H1 (cell line): ENCODE measurements around the gene DENND1A. TPM values are rescaled to one million over a fixed set of nuclear protein-coding genes. Genes with fewer than 3 reads are reported as not detected.
A peak's percentile ranks its signal among the peaks of the same experiment; 100 is the strongest.

Source experiments
- CTCF ChIA-PET: fragments of 300-600 bp; sonication (Branson Sonifier 250); formaldehyde crosslinking; loops from one replicate; lab custom pipeline; 2021; ENCODE audit not compliant: partially characterized antibody; lab: Charles Lee
- POLR2A ChIA-PET: fragments of 300-600 bp; sonication (Branson Sonifier 250); formaldehyde crosslinking; loops from one replicate; lab custom pipeline; 2021; ENCODE audit warnings: inconsistent platforms; ENCODE audit not compliant: partially characterized antibody; lab: Charles Lee
- DNase-seq, 2 experiments: peaks; one replicate each; pipeline versions ENCODE4 v3.0.0 to v3.0.0-alpha.2; 2010 to 2022; ENCODE audit warnings: low spot score in 2 of 2, low read depth in 1 of 2, mixed read lengths in 1 of 2
- FAIRE-seq: peaks from 2 replicates; lab custom pipeline; 2011; peaks lifted over from hg19 to GRCh38; lab: Jason Lieb, UNC
- H2AFZ ChIP-seq: 2 replicates; pipeline ENCODE4 v1.8.1; 2012; ENCODE audit warnings: low read length, inconsistent platforms
- H2AK5ac ChIP-seq: 2 replicates; pipeline ENCODE4 v1.6.1; 2013; ENCODE audit warnings: low read depth, low read length
- H2BK120ac ChIP-seq: replicated peaks from 2 replicates; pipeline ENCODE3; 2013; ENCODE audit warnings: low read depth, low read length, inconsistent platforms
- H2BK12ac ChIP-seq: 2 replicates; pipeline ENCODE4 v1.6.1; 2013; ENCODE audit warnings: low read depth, low read length
- H2BK15ac ChIP-seq: 2 replicates; pipeline ENCODE4 v1.6.1; 2013; ENCODE audit warnings: low read length
- H2BK20ac ChIP-seq: 2 replicates; pipeline ENCODE4 v1.6.1; 2013; ENCODE audit warnings: low read length
- H2BK5ac ChIP-seq: 2 replicates; pipeline ENCODE4 v1.6.1; 2013; ENCODE audit warnings: low read depth, low read length
- H3K14ac ChIP-seq: 2 replicates; pipeline ENCODE4 v1.6.1; 2013; ENCODE audit warnings: inconsistent platforms; ENCODE audit not compliant: insufficient read length
- H3K18ac ChIP-seq: 2 replicates; pipeline ENCODE4 v1.6.1; 2013; ENCODE audit warnings: low read length; ENCODE audit errors: extremely low read depth
- H3K23ac ChIP-seq: 2 replicates; pipeline ENCODE4 v1.6.1; 2013; ENCODE audit warnings: inconsistent platforms; ENCODE audit not compliant: insufficient read length
- H3K23me2 ChIP-seq: 2 replicates; pipeline ENCODE4 v1.6.1; 2013; ENCODE audit warnings: low read depth, low read length
- H3K27ac ChIP-seq: 2 replicates; pipeline ENCODE4 v1.6.1; 2011; ENCODE audit warnings: low read depth, low read length, inconsistent platforms
- H3K27me3 ChIP-seq, 4 experiments: replicated peaks in 1 of 4; 1 replicate in 1 of 4; 2 replicates in 3 of 4; pipeline versions ENCODE4 v1.6.1 to v1.8.1; 2011 to 2013; ENCODE audit warnings: low read length in 3 of 4, mild to moderate bottlenecking in 3 of 4, inconsistent platforms in 2 of 4, mixed read lengths in 2 of 4, moderate library complexity in 1 of 4; ENCODE audit not compliant: control insufficient read depth in 3 of 4, insufficient read depth in 3 of 4; ENCODE audit errors: extremely low read depth in 1 of 4
- H3K36me3 ChIP-seq, 4 experiments: 2 replicates each; pipeline versions ENCODE4 v1.6.1 to v1.8.1; 2011 to 2013; ENCODE audit warnings: mild to moderate bottlenecking in 4 of 4, low read length in 3 of 4, moderate library complexity in 2 of 4, control low read depth in 1 of 4, inconsistent platforms in 1 of 4; ENCODE audit not compliant: insufficient read depth in 4 of 4, control insufficient read depth in 2 of 4
- H3K4ac ChIP-seq: replicated peaks from 2 replicates; pipeline ENCODE3; 2013; ENCODE audit warnings: low read length, low read depth, mixed read lengths, inconsistent platforms; ENCODE audit not compliant: insufficient read length
- H3K4me1 ChIP-seq, 4 experiments: replicated peaks in 1 of 4; 1 replicate in 1 of 4; 2 replicates in 3 of 4; pipeline versions ENCODE4 v1.6.1 to v1.8.1; 2011 to 2013; ENCODE audit warnings: low read length in 3 of 4, inconsistent platforms in 2 of 4, mixed read lengths in 1 of 4; ENCODE audit not compliant: insufficient read depth in 4 of 4, control insufficient read depth in 3 of 4
- H3K4me2 ChIP-seq, 2 experiments: 2 replicates each; pipeline versions ENCODE4 v1.6.1 to v1.8.1; 2011 to 2013; ENCODE audit warnings: low read depth in 2 of 2, low read length in 2 of 2, control low read depth in 1 of 2, inconsistent platforms in 1 of 2, mild to moderate bottlenecking in 1 of 2; ENCODE audit not compliant: insufficient read depth in 1 of 2
- H3K4me3 ChIP-seq, 4 experiments: fragments of 200-600, 300-600 bp in 1 of 4; sonication (generic), shearing (Covaris generic), sonication (Bioruptor Twin) in 1 of 4; 2 replicates each; pipeline versions ENCODE4 v1.5.1 to v1.8.1; 2011 to 2016; ENCODE audit warnings: low read length in 4 of 4, low read depth in 3 of 4, control low read depth in 2 of 4, inconsistent platforms in 2 of 4, mild to moderate bottlenecking in 2 of 4, mixed read lengths in 1 of 4, moderate library complexity in 1 of 4; ENCODE audit not compliant: insufficient read depth in 2 of 4; ENCODE audit errors: extremely low read depth in 1 of 4
- H3K56ac ChIP-seq: replicated peaks from 2 replicates; pipeline ENCODE3; 2013; ENCODE audit warnings: low read depth, mild to moderate bottlenecking, mixed read lengths, low read length, inconsistent platforms; ENCODE audit not compliant: insufficient read length
- H3K79me1 ChIP-seq: 2 replicates; pipeline ENCODE4 v1.6.1; 2013; ENCODE audit warnings: low read depth, low read length, control low read depth
- H3K79me2 ChIP-seq, 2 experiments: 2 replicates each; pipeline versions ENCODE4 v1.6.1 to v1.8.1; 2012 to 2013; ENCODE audit warnings: low read length in 2 of 2, mild to moderate bottlenecking in 2 of 2, inconsistent platforms in 1 of 2; ENCODE audit not compliant: insufficient read depth in 2 of 2, control insufficient read depth in 1 of 2
- H3K9ac ChIP-seq, 4 experiments: replicated peaks in 1 of 4; 1 replicate in 1 of 4; 2 replicates in 3 of 4; pipeline versions ENCODE4 v1.6.1 to v1.8.1; 2011 to 2013; ENCODE audit warnings: low read depth in 3 of 4, low read length in 3 of 4, control low read depth in 2 of 4, mild to moderate bottlenecking in 2 of 4, moderate library complexity in 2 of 4, inconsistent platforms in 1 of 4; ENCODE audit errors: extremely low read depth in 1 of 4
- H3K9me3 ChIP-seq, 2 experiments: 2 replicates each; pipeline versions ENCODE4 v1.6.1 to v1.8.1; 2012 to 2013; ENCODE audit warnings: mild to moderate bottlenecking in 2 of 2, moderate library complexity in 2 of 2, control low read depth in 1 of 2, inconsistent platforms in 1 of 2, low read depth in 1 of 2, low read length in 1 of 2, mixed read lengths in 1 of 2; ENCODE audit not compliant: insufficient read depth in 2 of 2
- H4K20me1 ChIP-seq, 2 experiments: replicated peaks in 1 of 2; 2 replicates each; pipeline versions ENCODE3 to v1.8.1; 2011 to 2013; ENCODE audit warnings: inconsistent platforms in 2 of 2, low read length in 2 of 2, mild to moderate bottlenecking in 1 of 2; ENCODE audit not compliant: insufficient read depth in 2 of 2, control insufficient read depth in 1 of 2
- H4K5ac ChIP-seq: 2 replicates; pipeline ENCODE4 v1.6.1; 2013; ENCODE audit warnings: low read length, low read depth, mixed read lengths, inconsistent platforms; ENCODE audit not compliant: insufficient read length
- H4K8ac ChIP-seq: 2 replicates; pipeline ENCODE4 v1.8.0; 2013; ENCODE audit warnings: mild to moderate bottlenecking, moderate library complexity, low read length, inconsistent platforms; ENCODE audit not compliant: insufficient read depth; ENCODE audit errors: extremely low read depth
- H4K91ac ChIP-seq: replicated peaks from 2 replicates; pipeline ENCODE3; 2013; ENCODE audit warnings: low read length, mixed read lengths, inconsistent platforms; ENCODE audit not compliant: insufficient read length
- BACH1 ChIP-seq: IDR thresholded peaks from 2 replicates; pipeline ENCODE4 v1.6.1; 2012; ENCODE audit warnings: low read length, improper control_type of control experiment
- EP300 ChIP-seq, 2 experiments: IDR thresholded peaks; 1 replicate in 1 of 2; 2 replicates in 1 of 2; pipeline ENCODE4 v1.6.1; 2011 to 2012; ENCODE audit warnings: low read depth in 2 of 2, low read length in 2 of 2, mild to moderate bottlenecking in 2 of 2, borderline replicate concordance in 1 of 2, inconsistent platforms in 1 of 2, moderate library complexity in 1 of 2
- FOSL1 ChIP-seq: IDR thresholded peaks from 2 replicates; pipeline ENCODE4 v1.6.1; 2011; ENCODE audit warnings: mild to moderate bottlenecking, low read depth, low read length, moderate library complexity; ENCODE audit not compliant: insufficient read depth
- POLR2A ChIP-seq, 2 experiments: IDR thresholded peaks; 1 replicate in 1 of 2; 2 replicates in 1 of 2; pipeline ENCODE4 v1.6.1; 2011; ENCODE audit warnings: low read depth in 2 of 2, low read length in 2 of 2, mild to moderate bottlenecking in 2 of 2; ENCODE audit errors: control extremely low read depth in 1 of 2
- WGBS, 2 experiments: shearing (Covaris generic) in 1 of 2; methylation state at CpG; one replicate each; pipeline versions ENCODE4 v1.1.6 to v1.1.7; 2013 to 2015; ENCODE audit warnings: low lambda C conversion rate in 2 of 2, mixed read lengths in 2 of 2, inconsistent platforms in 1 of 2, low coverage in 1 of 2, missing lambda C conversion rate in 1 of 2; ENCODE audit not compliant: insufficient replicate concordance in 2 of 2, insufficient coverage in 1 of 2, insufficient read length in 1 of 2; ENCODE audit errors: extremely low coverage in 1 of 2, missing lambda C conversion rate in 1 of 2; 5-methylcytosine and 5-hydroxymethylcytosine counted together
- polyA plus RNA-seq, 7 experiments: library from polyadenylated mRNA; depleted of rRNA in 3 of 7; stranded (reverse) in 5 of 7; unstranded in 2 of 7; fragments of >200 nt in 5 of 7; fragments of 200-250 nt in 2 of 7; gene quantifications; 1 replicate in 5 of 7; 2 replicates in 1 of 7; 4 replicates in 1 of 7; pipeline versions ENCODE4 v1.2.1 to v1.2.3, GENCODE V29; 2011 to 2013; ENCODE audit warnings: missing spikeins in 2 of 7, mixed read lengths in 2 of 7
- total RNA-seq: library from RNA; stranded (reverse); fragmentation: NEBNext Ultra II Directional; extraction: Animal tissue kit (Norgen Biotek cat#: 25700); gene quantifications from 2 replicates; pipeline ENCODE4 v1.2.1, GENCODE V29; 2021
- TF ChIP-seq, protein P1 (sequence below), 3 experiments: IDR thresholded peaks; 1 replicate in 2 of 3; 2 replicates in 1 of 3; pipeline versions ENCODE4 v1.5.1 to v1.6.1; 2011; ENCODE audit warnings: low read length in 3 of 3, mild to moderate bottlenecking in 3 of 3, inconsistent platforms in 2 of 3, low read depth in 1 of 3, moderate library complexity in 1 of 3; ENCODE audit not compliant: insufficient read depth in 1 of 3; ENCODE audit errors: control extremely low read depth in 1 of 3

The DENND1A gene
- total and polyA plus RNA-seq, 2 of the 8 experiments (the other 6 are each of a cell fraction or from before 2014, with no cell fraction given), result 24.1 to 26.4 TPM

DNA sequence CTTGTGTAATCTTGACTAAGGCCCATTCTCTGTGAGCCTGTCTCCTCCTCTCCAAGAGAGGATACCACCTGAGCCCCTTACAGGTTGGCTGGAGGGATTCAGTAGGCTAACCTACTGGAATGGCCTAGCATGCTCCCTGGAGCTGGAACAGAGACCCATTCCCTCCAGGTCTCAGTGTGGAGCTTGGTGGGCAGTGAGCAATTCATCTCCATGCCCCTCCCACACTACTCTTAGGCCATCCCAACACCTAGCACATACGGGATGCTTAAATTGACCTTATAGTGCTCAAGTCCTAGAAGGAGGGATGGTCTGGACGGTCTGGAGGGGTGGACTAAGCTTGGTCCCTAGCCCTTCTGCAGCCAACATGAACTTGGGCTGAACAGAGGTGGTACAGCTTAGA is 498.3 kb downstream of the DENND1A start:
- no peak overlapping the region for H3K56ac ChIP-seq
- H2BK120ac ChIP-seq, result no peak overlapping the region
- TF ChIP-seq, protein P1, sequence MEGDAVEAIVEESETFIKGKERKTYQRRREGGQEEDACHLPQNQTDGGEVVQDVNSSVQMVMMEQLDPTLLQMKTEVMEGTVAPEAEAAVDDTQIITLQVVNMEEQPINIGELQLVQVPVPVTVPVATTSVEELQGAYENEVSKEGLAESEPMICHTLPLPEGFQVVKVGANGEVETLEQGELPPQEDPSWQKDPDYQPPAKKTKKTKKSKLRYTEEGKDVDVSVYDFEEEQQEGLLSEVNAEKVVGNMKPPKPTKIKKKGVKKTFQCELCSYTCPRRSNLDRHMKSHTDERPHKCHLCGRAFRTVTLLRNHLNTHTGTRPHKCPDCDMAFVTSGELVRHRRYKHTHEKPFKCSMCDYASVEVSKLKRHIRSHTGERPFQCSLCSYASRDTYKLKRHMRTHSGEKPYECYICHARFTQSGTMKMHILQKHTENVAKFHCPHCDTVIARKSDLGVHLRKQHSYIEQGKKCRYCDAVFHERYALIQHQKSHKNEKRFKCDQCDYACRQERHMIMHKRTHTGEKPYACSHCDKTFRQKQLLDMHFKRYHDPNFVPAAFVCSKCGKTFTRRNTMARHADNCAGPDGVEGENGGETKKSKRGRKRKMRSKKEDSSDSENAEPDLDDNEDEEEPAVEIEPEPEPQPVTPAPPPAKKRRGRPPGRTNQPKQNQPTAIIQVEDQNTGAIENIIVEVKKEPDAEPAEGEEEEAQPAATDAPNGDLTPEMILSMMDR (IDR thresholded peaks at IDR 0.05; ENCODE audit: control extremely low read depth in 1 of 3, insufficient read depth in 1 of 3, low read depth in 1 of 3, low read length in 3 of 3), result no peak
- no peak for TF ChIP-seq POLR2A (IDR thresholded peaks at IDR 0.05; ENCODE audit: control extremely low read depth in 1 of 2, low read depth in 2 of 2, low read length in 2 of 2)
- no peak for TF ChIP-seq BACH1
- no peak for TF ChIP-seq FOSL1
- TF ChIP-seq EP300 (IDR thresholded peaks at IDR 0.05; ENCODE audit: borderline replicate concordance in 1 of 2, low read depth in 2 of 2, low read length in 2 of 2), result no peak
- H3K4me3 ChIP-seq, result no peak overlapping the region
- H2BK20ac ChIP-seq, result no peak overlapping the region
- H2AK5ac ChIP-seq, result 0 out of 2 replicates have a peak overlapping the region, but pooled peaks have one; percentile 39
- CTCF ChIA-PET, result interaction anchor here (0.5 to 2.8 kb wide), 7 partner anchors 13 to 695 kb away, joined by 3 to 14 read pairs (median 3); no protein-coding TSS in a partner anchor
- H3K4ac ChIP-seq, result no peak overlapping the region
- H3K14ac ChIP-seq, result no peak overlapping the region
- no peak overlapping the region for H4K91ac ChIP-seq
- no peak overlapping the region for H2BK5ac ChIP-seq
- DNase-seq (no peak), FAIRE-seq (no peak)
- no peaks in the 10 kb centered on the region for H3K36me3 ChIP-seq
- POLR2A ChIA-PET, result interaction anchor here (1.0 to 1.7 kb wide), 3 partner anchors 8 to 25 kb away, joined by 3 to 5 read pairs (median 4); no protein-coding TSS in a partner anchor
- no peaks in the 10 kb centered on the region for H4K20me1 ChIP-seq
- 79% methylated on average over 2 of the region's 2 CpGs; no CpG with 5 or more reads in 1 of the 2 experiments for WGBS, 2 experiments
- H2AFZ ChIP-seq, result no peak overlapping the region
- no peaks in the 10 kb centered on the region for H3K23me2 ChIP-seq
- H3K18ac ChIP-seq, result no peak overlapping the region
- no peak overlapping the region for H4K8ac ChIP-seq
- H3K23ac ChIP-seq, result no peak overlapping the region
- H2BK15ac ChIP-seq, result no peak overlapping the region
- H3K4me2 ChIP-seq, result no peak overlapping the region
- H3K79me2 ChIP-seq, result no peaks in the 10 kb centered on the region
- H3K27ac ChIP-seq, result no peak overlapping the region
- H3K27me3 ChIP-seq, result no peaks in the 10 kb centered on the region; a peak in 1 of 7 replicates
- H2BK12ac ChIP-seq, result no peak overlapping the region
- no peaks in the 10 kb centered on the region for H3K79me1 ChIP-seq
- H3K9me3 ChIP-seq, result no peaks in the 10 kb centered on the region
- H4K5ac ChIP-seq, result no peak overlapping the region
- no peaks in the 10 kb centered on the region for H3K4me1 ChIP-seq
- no peak overlapping the region for H3K9ac ChIP-seq
